ENCODE measurements around the gene S100A13. TPM values are rescaled to one million over a fixed set of nuclear protein-coding genes. Genes with fewer than 3 reads are reported as not detected.
"Not testable (repeated sequence)": the region's sequence is repeated elsewhere in the genome, so short reads cannot be mapped to it uniquely, and the experiment has no call there.

Gene S100A13
- total RNA-seq, 1 donor from 2014 or later = 87.4 TPM

DNA sequence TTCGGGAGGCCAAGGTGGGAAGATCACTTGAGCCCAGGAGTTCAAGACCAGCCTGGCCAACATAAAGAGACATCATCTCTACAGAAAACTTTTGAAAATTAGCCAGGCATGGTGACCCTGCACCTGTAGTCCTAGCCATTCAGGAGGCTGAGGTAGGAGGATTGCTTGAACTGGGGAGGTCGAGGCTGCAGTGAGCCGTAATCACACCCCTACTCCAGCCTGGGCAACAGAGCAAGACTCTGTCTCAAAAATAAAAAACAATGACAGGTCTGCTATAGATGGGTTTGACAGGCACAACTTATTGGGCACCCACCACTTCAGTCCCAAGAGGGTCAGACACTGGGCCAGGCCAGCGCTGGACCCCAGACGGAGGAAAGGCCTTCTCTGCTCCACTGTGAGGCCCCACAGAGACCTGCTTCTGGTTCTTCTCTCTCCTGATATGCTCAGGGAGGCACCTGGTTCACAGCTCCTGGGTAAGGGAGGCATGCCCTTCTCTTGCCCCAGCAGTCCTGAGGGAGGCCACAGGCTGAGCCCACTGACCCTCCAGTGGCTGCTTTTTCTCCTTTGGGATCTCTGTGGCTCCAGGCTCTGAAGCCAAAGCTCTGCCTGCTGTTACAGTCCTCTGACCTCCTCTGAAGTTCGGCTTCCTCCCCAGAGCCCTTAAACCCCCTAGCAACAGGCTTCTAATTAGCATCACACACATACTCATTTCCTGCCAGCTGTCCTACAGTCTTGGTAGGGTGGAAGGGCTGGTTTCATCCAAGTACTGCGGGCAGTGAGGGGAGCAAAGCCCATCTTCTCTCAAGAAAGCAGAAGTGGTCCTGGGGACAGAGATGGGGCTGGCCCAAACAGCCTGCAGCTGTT is 28.8 kb downstream of the S100A13 start:
- Histone ChIP-seq H3K9ac (no peak overlapping the region), H3K4me2 (no peak overlapping the region), H3K27me3 (no peaks in the 10 kb centered on the region), H3K27ac (peak overlapping the region; percentile 65), H4K20me1 (ENCODE audit: low read depth) (no peaks in the 10 kb centered on the region), H3K9me3 (ENCODE audit: low read depth) (no peaks in the 10 kb centered on the region), H3F3A (ENCODE audit: low read depth) (no peaks in the 10 kb centered on the region), H3K4me3 (no peak overlapping the region), H2AFZ (replicated peaks) (peak overlapping the region; percentile 82), H3K79me2 (ENCODE audit: low read depth) (no peaks in the 10 kb centered on the region), H3K36me3 (no peaks in the 10 kb centered on the region), H3K4me1 (peaks cover 8% of the 10 kb centered on the region)
- DNase-seq (ENCODE audit: low spot score) = no peak
- Mint-ChIP-seq H3K4me1 (peaks cover 21% of the 10 kb centered on the region), H3K27me3 (ENCODE audit: insufficient read depth, low read depth) (peaks cover 2% of the 10 kb centered on the region), H3K4me3 (no peak overlapping the region), H3K27ac (peak overlapping the region; percentile 84), H3K9me3 (no peaks in the 10 kb centered on the region), H3K36me3 (no peaks in the 10 kb centered on the region)
- TF ChIP-seq, protein P1, sequence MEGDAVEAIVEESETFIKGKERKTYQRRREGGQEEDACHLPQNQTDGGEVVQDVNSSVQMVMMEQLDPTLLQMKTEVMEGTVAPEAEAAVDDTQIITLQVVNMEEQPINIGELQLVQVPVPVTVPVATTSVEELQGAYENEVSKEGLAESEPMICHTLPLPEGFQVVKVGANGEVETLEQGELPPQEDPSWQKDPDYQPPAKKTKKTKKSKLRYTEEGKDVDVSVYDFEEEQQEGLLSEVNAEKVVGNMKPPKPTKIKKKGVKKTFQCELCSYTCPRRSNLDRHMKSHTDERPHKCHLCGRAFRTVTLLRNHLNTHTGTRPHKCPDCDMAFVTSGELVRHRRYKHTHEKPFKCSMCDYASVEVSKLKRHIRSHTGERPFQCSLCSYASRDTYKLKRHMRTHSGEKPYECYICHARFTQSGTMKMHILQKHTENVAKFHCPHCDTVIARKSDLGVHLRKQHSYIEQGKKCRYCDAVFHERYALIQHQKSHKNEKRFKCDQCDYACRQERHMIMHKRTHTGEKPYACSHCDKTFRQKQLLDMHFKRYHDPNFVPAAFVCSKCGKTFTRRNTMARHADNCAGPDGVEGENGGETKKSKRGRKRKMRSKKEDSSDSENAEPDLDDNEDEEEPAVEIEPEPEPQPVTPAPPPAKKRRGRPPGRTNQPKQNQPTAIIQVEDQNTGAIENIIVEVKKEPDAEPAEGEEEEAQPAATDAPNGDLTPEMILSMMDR (IDR thresholded peaks at IDR 0.05) = no peak
- TF ChIP-seq EZH2 (IDR thresholded peaks at IDR 0.05) (no peak), EZH2phosphoT487 (IDR thresholded peaks at IDR 0.05) (no peak)

DNA sequence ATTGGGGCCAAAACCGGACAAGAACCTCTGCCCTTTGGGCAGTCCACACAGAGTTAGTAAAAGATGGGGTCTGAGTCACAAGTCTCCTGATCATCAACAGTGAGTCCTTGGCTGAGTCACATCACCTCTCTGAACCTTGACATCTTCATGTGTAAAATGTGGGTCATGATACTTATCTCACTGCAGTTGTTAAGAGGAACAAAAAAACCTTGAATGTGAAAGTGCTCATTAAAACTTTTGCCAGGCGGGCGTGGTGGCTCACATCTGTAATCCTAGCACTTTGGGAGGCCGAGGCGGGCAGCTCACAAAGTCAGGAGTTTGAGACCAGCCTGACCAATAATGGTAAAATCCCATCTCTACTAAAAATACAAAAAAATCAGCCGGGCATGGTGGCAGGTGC is 30.1 kb downstream of the S100A13 start:
- TF ChIP-seq EZH2 (IDR thresholded peaks at IDR 0.05) = no peak
- no peak for TF ChIP-seq EZH2phosphoT487 (IDR thresholded peaks at IDR 0.05)
- H3F3A ChIP-seq (ENCODE audit: low read depth) = peaks cover 9% of the 10 kb centered on the region
- peaks cover 16% of the 10 kb centered on the region for H3K4me1 ChIP-seq
- H3K36me3 ChIP-seq = no peaks in the 10 kb centered on the region
- no peaks in the 10 kb centered on the region for H3K79me2 ChIP-seq (ENCODE audit: low read depth)
- no peaks in the 10 kb centered on the region for H3K27me3 ChIP-seq
- H3K4me1 Mint-ChIP-seq = peaks cover 29% of the 10 kb centered on the region
- H3K9me3 ChIP-seq (ENCODE audit: low read depth) = no peaks in the 10 kb centered on the region
- H3K27ac ChIP-seq = no peak overlapping the region
- H3K36me3 Mint-ChIP-seq = no peaks in the 10 kb centered on the region
- DNase-seq (ENCODE audit: low spot score) = no peak
- no peak overlapping the region for H3K9ac ChIP-seq
- H3K4me3 Mint-ChIP-seq = no peak overlapping the region
- H4K20me1 ChIP-seq (ENCODE audit: low read depth) = no peaks in the 10 kb centered on the region
- H3K4me2 ChIP-seq = no peak overlapping the region
- no peak overlapping the region for H2AFZ ChIP-seq (replicated peaks)
- no peak overlapping the region for H3K4me3 ChIP-seq
- peaks cover 2% of the 10 kb centered on the region for H3K27me3 Mint-ChIP-seq (ENCODE audit: insufficient read depth, low read depth)
- H3K9me3 Mint-ChIP-seq = no peaks in the 10 kb centered on the region
- H3K27ac Mint-ChIP-seq = no peak overlapping the region

DNA sequence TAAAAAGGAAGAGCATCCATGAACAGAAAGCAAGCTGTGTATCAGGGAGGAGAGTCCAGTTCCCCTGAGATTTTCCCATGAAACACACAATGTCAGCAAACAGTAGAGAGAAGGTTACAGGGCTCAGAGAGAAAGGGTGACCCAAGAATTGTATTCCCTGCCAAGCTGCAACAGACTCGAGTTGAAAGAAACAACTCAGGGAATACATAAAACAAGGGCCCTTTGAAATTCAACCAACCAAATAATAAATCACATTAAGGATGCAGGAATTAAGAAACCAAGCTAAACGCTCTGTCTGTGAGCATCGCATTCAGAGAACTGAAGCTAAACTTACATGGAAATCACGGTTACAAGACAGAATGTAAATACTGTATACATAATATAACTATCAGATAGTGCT is 34.6 kb downstream of the S100A13 start:
- no peaks in the 10 kb centered on the region for H3K9me3 ChIP-seq (ENCODE audit: low read depth)
- no peak overlapping the region for H2AFZ ChIP-seq (replicated peaks)
- no peaks in the 10 kb centered on the region for H3K79me2 ChIP-seq (ENCODE audit: low read depth)
- Mint-ChIP-seq H3K27ac (peak overlapping the region; percentile 78), H3K9me3 (no peaks in the 10 kb centered on the region), H3K4me1 (peaks cover 15% of the 10 kb centered on the region), H3K36me3 (no peaks in the 10 kb centered on the region), H3K4me3 (no peak overlapping the region), H3K27me3 (ENCODE audit: insufficient read depth, low read depth) (peaks cover 2% of the 10 kb centered on the region)
- TF ChIP-seq, protein P1 (IDR thresholded peaks at IDR 0.05) = no peak
- no peak for TF ChIP-seq EZH2phosphoT487 (IDR thresholded peaks at IDR 0.05)
- no peak for TF ChIP-seq EZH2 (IDR thresholded peaks at IDR 0.05)
- no peak overlapping the region for H3K4me3 ChIP-seq
- no peaks in the 10 kb centered on the region for H4K20me1 ChIP-seq (ENCODE audit: low read depth)
- peak overlapping the region; percentile 53 for H3K27ac ChIP-seq
- H3K27me3 ChIP-seq = no peaks in the 10 kb centered on the region
- peak overlapping the region; percentile 21 for H3K4me2 ChIP-seq
- no peak for DNase-seq (ENCODE audit: low spot score)
- peaks cover 9% of the 10 kb centered on the region for H3K4me1 ChIP-seq
- H3F3A ChIP-seq (ENCODE audit: low read depth) = peaks cover 9% of the 10 kb centered on the region
- no peaks in the 10 kb centered on the region for H3K36me3 ChIP-seq
- H3K9ac ChIP-seq = no peak overlapping the region

DNA sequence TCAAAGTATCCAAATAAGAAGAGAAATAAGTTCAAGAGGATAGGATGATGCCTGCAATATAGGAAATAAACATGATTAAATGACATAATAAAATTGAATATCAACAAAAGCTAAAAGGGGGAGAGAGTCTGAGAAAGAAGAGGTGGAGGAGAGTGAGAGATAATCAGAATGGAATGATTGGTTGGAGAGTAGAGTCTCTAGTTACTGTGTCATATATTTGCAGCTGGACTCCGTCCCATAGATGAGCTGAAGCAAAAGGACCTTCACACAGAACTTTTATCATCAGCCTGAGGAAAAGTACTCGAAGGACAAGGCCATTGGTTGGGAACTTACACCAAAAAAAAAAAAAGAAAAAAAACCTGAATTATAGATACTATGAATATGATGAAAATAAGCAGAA is 38.8 kb downstream of the S100A13 start:
- H3K9me3 ChIP-seq (ENCODE audit: low read depth) = no peaks in the 10 kb centered on the region
- Mint-ChIP-seq H3K27me3 (ENCODE audit: insufficient read depth, low read depth) (no peaks in the 10 kb centered on the region), H3K4me1 (peaks cover 25% of the 10 kb centered on the region), H3K9me3 (no peaks in the 10 kb centered on the region), H3K27ac (no peak overlapping the region), H3K4me3 (no peak overlapping the region), H3K36me3 (no peaks in the 10 kb centered on the region)
- H3K27me3 ChIP-seq = no peaks in the 10 kb centered on the region
- no peak overlapping the region for H2AFZ ChIP-seq (replicated peaks)
- no peak overlapping the region for H3K4me2 ChIP-seq
- no peaks in the 10 kb centered on the region for H4K20me1 ChIP-seq (ENCODE audit: low read depth)
- no peak for DNase-seq (ENCODE audit: low spot score)
- H3K9ac ChIP-seq = no peak overlapping the region
- H3K79me2 ChIP-seq (ENCODE audit: low read depth) = no peaks in the 10 kb centered on the region
- no peak overlapping the region for H3K4me3 ChIP-seq
- TF ChIP-seq EZH2phosphoT487 (IDR thresholded peaks at IDR 0.05) (no peak), EZH2 (IDR thresholded peaks at IDR 0.05) (no peak)
- TF ChIP-seq, protein P1 (IDR thresholded peaks at IDR 0.05) = no peak
- H3F3A ChIP-seq (ENCODE audit: low read depth) = peaks cover 16% of the 10 kb centered on the region
- H3K27ac ChIP-seq = no peak overlapping the region
- H3K4me1 ChIP-seq = peaks cover 28% of the 10 kb centered on the region
- H3K36me3 ChIP-seq = no peaks in the 10 kb centered on the region

DNA sequence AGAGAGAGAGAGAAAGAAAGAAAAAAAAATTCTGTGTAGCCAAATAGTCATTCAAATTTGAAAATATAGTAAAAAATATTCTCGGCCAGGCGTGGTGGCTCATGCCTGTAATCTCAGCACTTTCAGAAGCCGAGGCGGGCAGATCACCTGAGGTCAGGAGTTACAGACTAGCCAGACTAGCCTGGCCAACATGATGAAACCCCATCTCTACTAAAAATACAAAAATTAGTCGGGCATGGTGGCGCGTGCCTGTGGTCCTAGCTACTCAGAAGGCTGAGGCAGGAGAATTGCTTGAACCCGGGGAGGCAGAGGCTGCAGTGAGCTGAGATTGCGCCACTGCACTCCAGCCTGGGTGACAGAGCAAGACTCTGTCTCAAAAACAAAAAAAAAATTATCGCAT is 39.3 kb downstream of the S100A13 start:
- DNase-seq (ENCODE audit: low spot score); H3K4me2 ChIP-seq; H3K36me3 Mint-ChIP-seq; H3K9me3 Mint-ChIP-seq; H3K9ac ChIP-seq; H3K27me3 ChIP-seq; H2AFZ ChIP-seq (replicated peaks); H3K27me3 Mint-ChIP-seq (ENCODE audit: insufficient read depth, low read depth); H4K20me1 ChIP-seq (ENCODE audit: low read depth); H3K4me3 Mint-ChIP-seq; H3K9me3 ChIP-seq (ENCODE audit: low read depth); H3K27ac ChIP-seq; H3K79me2 ChIP-seq (ENCODE audit: low read depth); H3K36me3 ChIP-seq; H3K27ac Mint-ChIP-seq; H3K4me3 ChIP-seq: not testable (repeated sequence)
- peaks cover 25% of the 10 kb centered on the region for H3K4me1 Mint-ChIP-seq
- Histone ChIP-seq H3F3A (ENCODE audit: low read depth) (peaks cover 15% of the 10 kb centered on the region), H3K4me1 (peaks cover 27% of the 10 kb centered on the region)
